ENCODE data around the gene BACH2. TPM values are rescaled to one million over a fixed set of nuclear protein-coding genes. Genes with fewer than 3 reads are reported as not detected.
"Not testable (repeated sequence)": the region's sequence is repeated elsewhere in the genome, so short reads cannot be mapped to it uniquely, and the experiment has no call there.

Gene BACH2
- total RNA-seq, 1 experiment from 2014 or later, result 2.5 TPM

- Histone ChIP-seq H3K27me3 (ENCODE audit: control insufficient read depth, insufficient read depth, low read length) (no peaks in the 10 kb centered on the region), H3K4me3 (ENCODE audit: insufficient read depth, low read depth, low read length) (no peak overlapping the region), H3K36me3 (replicated peaks; ENCODE audit: control insufficient read depth, insufficient read depth, low read length) (no peaks in the 10 kb centered on the region)
- no peak for DNase-seq
Measured at GRCh38 chr6:89910902-89911240, 385.8 kb downstream of the BACH2 start.

GRCh38 chr6:89910001-89910901 is 386.4 kb downstream of the BACH2 start:
- DNase-seq; H3K36me3 ChIP-seq (replicated peaks; ENCODE audit: control insufficient read depth, insufficient read depth, low read length); H3K4me3 ChIP-seq (ENCODE audit: insufficient read depth, low read depth, low read length); H3K27me3 ChIP-seq (ENCODE audit: control insufficient read depth, insufficient read depth, low read length): not testable (repeated sequence)

- Histone ChIP-seq H3K27me3 (ENCODE audit: control insufficient read depth, insufficient read depth, low read length) (peaks cover 3% of the 10 kb centered on the region; the same call in 1 of the 2 replicates), H3K4me3 (ENCODE audit: insufficient read depth, low read depth, low read length) (no peak overlapping the region), H3K36me3 (replicated peaks; ENCODE audit: control insufficient read depth, insufficient read depth, low read length) (no peaks in the 10 kb centered on the region)
- DNase-seq, result peak; percentile 69
Measured at GRCh38 chr6:89895276-89895874, 401.3 kb downstream of the BACH2 start.

GRCh38 chr6:89894169-89894568 is 402.5 kb downstream of the BACH2 start, which contains the start of gene GJA10:
GJA10 (plus strand) TSS chr6:89894469; CDS start chr6:89894469, 0 bp downstream.
- DNase-seq, result no peak
- no peaks in the 10 kb centered on the region for H3K36me3 ChIP-seq (replicated peaks; ENCODE audit: control insufficient read depth, insufficient read depth, low read length)
- H3K27me3 ChIP-seq (ENCODE audit: control insufficient read depth, insufficient read depth, low read length), result peaks cover 5% of the 10 kb centered on the region; the same call in 1 of the 2 replicates
- no peak within 1 kb of the TSS for H3K4me3 ChIP-seq (ENCODE audit: insufficient read depth, low read depth, low read length)

- H3K36me3 ChIP-seq (replicated peaks; ENCODE audit: control insufficient read depth, insufficient read depth, low read length); H3K4me3 ChIP-seq (ENCODE audit: insufficient read depth, low read depth, low read length); DNase-seq; H3K27me3 ChIP-seq (ENCODE audit: control insufficient read depth, insufficient read depth, low read length): not testable (repeated sequence)
Measured at GRCh38 chr6:89892577-89892976, 404.1 kb downstream of the BACH2 start.

GRCh38 chr6:89890845-89891528 is 405.7 kb downstream of the BACH2 start:
- not testable (repeated sequence) for DNase-seq; H3K4me3 ChIP-seq (ENCODE audit: insufficient read depth, low read depth, low read length); H3K36me3 ChIP-seq (replicated peaks; ENCODE audit: control insufficient read depth, insufficient read depth, low read length); H3K27me3 ChIP-seq (ENCODE audit: control insufficient read depth, insufficient read depth, low read length)

GRCh38 chr6:89888871-89889270 is 407.8 kb downstream of the BACH2 start:
- H3K36me3 ChIP-seq (replicated peaks; ENCODE audit: control insufficient read depth, insufficient read depth, low read length), result no peaks in the 10 kb centered on the region
- no peak overlapping the region for H3K4me3 ChIP-seq (ENCODE audit: insufficient read depth, low read depth, low read length)
- DNase-seq, result no peak

GRCh38 chr6:89888138-89888514 is 408.5 kb downstream of the BACH2 start:
- peaks cover 5% of the 10 kb centered on the region; the same call in 1 of the 2 replicates for H3K27me3 ChIP-seq (ENCODE audit: control insufficient read depth, insufficient read depth, low read length)
- no peaks in the 10 kb centered on the region for H3K36me3 ChIP-seq (replicated peaks; ENCODE audit: control insufficient read depth, insufficient read depth, low read length)
- DNase-seq, result no peak
- no peak overlapping the region for H3K4me3 ChIP-seq (ENCODE audit: insufficient read depth, low read depth, low read length)

More at GRCh38 chr6:89888871-89889270, 407.8 kb downstream of the BACH2 start:
- peaks cover 7% of the 10 kb centered on the region; the same call in 1 of the 2 replicates for H3K27me3 ChIP-seq (ENCODE audit: control insufficient read depth, insufficient read depth, low read length)

- Histone ChIP-seq H3K27me3 (ENCODE audit: control insufficient read depth, insufficient read depth, low read length) (peaks cover 5% of the 10 kb centered on the region; the same call in 1 of the 2 replicates), H3K36me3 (replicated peaks; ENCODE audit: control insufficient read depth, insufficient read depth, low read length) (no peaks in the 10 kb centered on the region), H3K4me3 (ENCODE audit: insufficient read depth, low read depth, low read length) (no peak overlapping the region)
- peak; percentile 74 for DNase-seq
Measured at GRCh38 chr6:89887452-89888137, 409.0 kb downstream of the BACH2 start.

- peak; percentile 30 for DNase-seq
- Histone ChIP-seq H3K4me3 (ENCODE audit: insufficient read depth, low read depth, low read length) (no peak overlapping the region), H3K36me3 (replicated peaks; ENCODE audit: control insufficient read depth, insufficient read depth, low read length) (no peaks in the 10 kb centered on the region), H3K27me3 (ENCODE audit: control insufficient read depth, insufficient read depth, low read length) (peaks cover 5% of the 10 kb centered on the region; the same call in 1 of the 2 replicates)
Measured at GRCh38 chr6:89886378-89887120, 410.1 kb downstream of the BACH2 start.

Measured in H7 (cell line).